H1 (cell line): Measurements from ENCODE around the gene ADAMTS6. TPM values are rescaled to one million over a fixed set of nuclear protein-coding genes. Genes with fewer than 3 reads are reported as not detected.

Experiments used
- CTCF ChIA-PET: fragments of 300-600 bp; sonication (Branson Sonifier 250); formaldehyde crosslinking; loops from one replicate; lab custom pipeline; 2021; ENCODE audit not compliant: partially characterized antibody; lab: Charles Lee
- POLR2A ChIA-PET: fragments of 300-600 bp; sonication (Branson Sonifier 250); formaldehyde crosslinking; loops from one replicate; lab custom pipeline; 2021; ENCODE audit warnings: inconsistent platforms; ENCODE audit not compliant: partially characterized antibody; lab: Charles Lee
- DNase-seq, 2 experiments: peaks; one replicate each; pipeline versions ENCODE4 v3.0.0 to v3.0.0-alpha.2; 2010 to 2022; ENCODE audit warnings: low spot score in 2 of 2, low read depth in 1 of 2, mixed read lengths in 1 of 2
- FAIRE-seq: peaks from 2 replicates; lab custom pipeline; 2011; peaks lifted over from hg19 to GRCh38; lab: Jason Lieb, UNC
- H2AFZ ChIP-seq: 2 replicates; pipeline ENCODE4 v1.8.1; 2012; ENCODE audit warnings: low read length, inconsistent platforms
- H2AK5ac ChIP-seq: 2 replicates; pipeline ENCODE4 v1.6.1; 2013; ENCODE audit warnings: low read depth, low read length
- H2BK120ac ChIP-seq: replicated peaks from 2 replicates; pipeline ENCODE3; 2013; ENCODE audit warnings: low read depth, low read length, inconsistent platforms
- H2BK12ac ChIP-seq: 2 replicates; pipeline ENCODE4 v1.6.1; 2013; ENCODE audit warnings: low read depth, low read length
- H2BK15ac ChIP-seq: 2 replicates; pipeline ENCODE4 v1.6.1; 2013; ENCODE audit warnings: low read length
- H2BK20ac ChIP-seq: 2 replicates; pipeline ENCODE4 v1.6.1; 2013; ENCODE audit warnings: low read length
- H2BK5ac ChIP-seq: 2 replicates; pipeline ENCODE4 v1.6.1; 2013; ENCODE audit warnings: low read depth, low read length
- H3K14ac ChIP-seq: 2 replicates; pipeline ENCODE4 v1.6.1; 2013; ENCODE audit warnings: inconsistent platforms; ENCODE audit not compliant: insufficient read length
- H3K18ac ChIP-seq: 2 replicates; pipeline ENCODE4 v1.6.1; 2013; ENCODE audit warnings: low read length; ENCODE audit errors: extremely low read depth
- H3K23ac ChIP-seq: 2 replicates; pipeline ENCODE4 v1.6.1; 2013; ENCODE audit warnings: inconsistent platforms; ENCODE audit not compliant: insufficient read length
- H3K23me2 ChIP-seq: 2 replicates; pipeline ENCODE4 v1.6.1; 2013; ENCODE audit warnings: low read depth, low read length
- H3K27ac ChIP-seq: 2 replicates; pipeline ENCODE4 v1.6.1; 2011; ENCODE audit warnings: low read depth, low read length, inconsistent platforms
- H3K27me3 ChIP-seq, 4 experiments: replicated peaks in 1 of 4; 1 replicate in 1 of 4; 2 replicates in 3 of 4; pipeline versions ENCODE4 v1.6.1 to v1.8.1; 2011 to 2013; ENCODE audit warnings: low read length in 3 of 4, mild to moderate bottlenecking in 3 of 4, inconsistent platforms in 2 of 4, mixed read lengths in 2 of 4, moderate library complexity in 1 of 4; ENCODE audit not compliant: control insufficient read depth in 3 of 4, insufficient read depth in 3 of 4; ENCODE audit errors: extremely low read depth in 1 of 4
- H3K36me3 ChIP-seq, 4 experiments: 2 replicates each; pipeline versions ENCODE4 v1.6.1 to v1.8.1; 2011 to 2013; ENCODE audit warnings: mild to moderate bottlenecking in 4 of 4, low read length in 3 of 4, moderate library complexity in 2 of 4, control low read depth in 1 of 4, inconsistent platforms in 1 of 4; ENCODE audit not compliant: insufficient read depth in 4 of 4, control insufficient read depth in 2 of 4
- H3K4ac ChIP-seq: replicated peaks from 2 replicates; pipeline ENCODE3; 2013; ENCODE audit warnings: low read length, low read depth, mixed read lengths, inconsistent platforms; ENCODE audit not compliant: insufficient read length
- H3K4me1 ChIP-seq, 4 experiments: replicated peaks in 1 of 4; 1 replicate in 1 of 4; 2 replicates in 3 of 4; pipeline versions ENCODE4 v1.6.1 to v1.8.1; 2011 to 2013; ENCODE audit warnings: low read length in 3 of 4, inconsistent platforms in 2 of 4, mixed read lengths in 1 of 4; ENCODE audit not compliant: insufficient read depth in 4 of 4, control insufficient read depth in 3 of 4
- H3K4me2 ChIP-seq, 2 experiments: 2 replicates each; pipeline versions ENCODE4 v1.6.1 to v1.8.1; 2011 to 2013; ENCODE audit warnings: low read depth in 2 of 2, low read length in 2 of 2, control low read depth in 1 of 2, inconsistent platforms in 1 of 2, mild to moderate bottlenecking in 1 of 2; ENCODE audit not compliant: insufficient read depth in 1 of 2
- H3K4me3 ChIP-seq, 4 experiments: fragments of 200-600, 300-600 bp in 1 of 4; sonication (generic), shearing (Covaris generic), sonication (Bioruptor Twin) in 1 of 4; 2 replicates each; pipeline versions ENCODE4 v1.5.1 to v1.8.1; 2011 to 2016; ENCODE audit warnings: low read length in 4 of 4, low read depth in 3 of 4, control low read depth in 2 of 4, inconsistent platforms in 2 of 4, mild to moderate bottlenecking in 2 of 4, mixed read lengths in 1 of 4, moderate library complexity in 1 of 4; ENCODE audit not compliant: insufficient read depth in 2 of 4; ENCODE audit errors: extremely low read depth in 1 of 4
- H3K56ac ChIP-seq: replicated peaks from 2 replicates; pipeline ENCODE3; 2013; ENCODE audit warnings: low read depth, mild to moderate bottlenecking, mixed read lengths, low read length, inconsistent platforms; ENCODE audit not compliant: insufficient read length
- H3K79me1 ChIP-seq: 2 replicates; pipeline ENCODE4 v1.6.1; 2013; ENCODE audit warnings: low read depth, low read length, control low read depth
- H3K79me2 ChIP-seq, 2 experiments: 2 replicates each; pipeline versions ENCODE4 v1.6.1 to v1.8.1; 2012 to 2013; ENCODE audit warnings: low read length in 2 of 2, mild to moderate bottlenecking in 2 of 2, inconsistent platforms in 1 of 2; ENCODE audit not compliant: insufficient read depth in 2 of 2, control insufficient read depth in 1 of 2
- H3K9ac ChIP-seq, 4 experiments: replicated peaks in 1 of 4; 1 replicate in 1 of 4; 2 replicates in 3 of 4; pipeline versions ENCODE4 v1.6.1 to v1.8.1; 2011 to 2013; ENCODE audit warnings: low read depth in 3 of 4, low read length in 3 of 4, control low read depth in 2 of 4, mild to moderate bottlenecking in 2 of 4, moderate library complexity in 2 of 4, inconsistent platforms in 1 of 4; ENCODE audit errors: extremely low read depth in 1 of 4
- H3K9me3 ChIP-seq, 2 experiments: 2 replicates each; pipeline versions ENCODE4 v1.6.1 to v1.8.1; 2012 to 2013; ENCODE audit warnings: mild to moderate bottlenecking in 2 of 2, moderate library complexity in 2 of 2, control low read depth in 1 of 2, inconsistent platforms in 1 of 2, low read depth in 1 of 2, low read length in 1 of 2, mixed read lengths in 1 of 2; ENCODE audit not compliant: insufficient read depth in 2 of 2
- H4K20me1 ChIP-seq, 2 experiments: replicated peaks in 1 of 2; 2 replicates each; pipeline versions ENCODE3 to v1.8.1; 2011 to 2013; ENCODE audit warnings: inconsistent platforms in 2 of 2, low read length in 2 of 2, mild to moderate bottlenecking in 1 of 2; ENCODE audit not compliant: insufficient read depth in 2 of 2, control insufficient read depth in 1 of 2
- H4K5ac ChIP-seq: 2 replicates; pipeline ENCODE4 v1.6.1; 2013; ENCODE audit warnings: low read length, low read depth, mixed read lengths, inconsistent platforms; ENCODE audit not compliant: insufficient read length
- H4K8ac ChIP-seq: 2 replicates; pipeline ENCODE4 v1.8.0; 2013; ENCODE audit warnings: mild to moderate bottlenecking, moderate library complexity, low read length, inconsistent platforms; ENCODE audit not compliant: insufficient read depth; ENCODE audit errors: extremely low read depth
- H4K91ac ChIP-seq: replicated peaks from 2 replicates; pipeline ENCODE3; 2013; ENCODE audit warnings: low read length, mixed read lengths, inconsistent platforms; ENCODE audit not compliant: insufficient read length
- ASH2L ChIP-seq: fragments of 200-600, 300-600 bp; sonication (generic); IDR thresholded peaks from one replicate; pipeline ENCODE4 v1.7.1; 2017; ENCODE audit warnings: low read length
- BRCA1 ChIP-seq: IDR thresholded peaks from 2 replicates; pipeline ENCODE4 v1.6.1; 2012; ENCODE audit warnings: low read depth, low read length, improper control_type of control experiment
- CBX8 ChIP-seq: fragments of 300-800, 300-1000 bp; sonication (generic); IDR thresholded peaks from 2 replicates; pipeline ENCODE4 v1.7.1; 2016; ENCODE audit warnings: low read depth, low read length, borderline replicate concordance
- CHD2 ChIP-seq: IDR thresholded peaks from 2 replicates; pipeline ENCODE4 v1.6.1; 2012; ENCODE audit warnings: low read length, improper control_type of control experiment
- EP300 ChIP-seq, 2 experiments: IDR thresholded peaks; 1 replicate in 1 of 2; 2 replicates in 1 of 2; pipeline ENCODE4 v1.6.1; 2011 to 2012; ENCODE audit warnings: low read depth in 2 of 2, low read length in 2 of 2, mild to moderate bottlenecking in 2 of 2, borderline replicate concordance in 1 of 2, inconsistent platforms in 1 of 2, moderate library complexity in 1 of 2
- HDAC2 ChIP-seq, 2 experiments: fragments of 300-600 bp in 1 of 2; sonication (generic) in 1 of 2; IDR thresholded peaks; 2 replicates each; pipeline ENCODE4 v1.6.1; 2011 to 2012; ENCODE audit warnings: low read depth in 2 of 2, low read length in 2 of 2, mild to moderate bottlenecking in 2 of 2, moderate library complexity in 2 of 2, borderline replicate concordance in 1 of 2, inconsistent platforms in 1 of 2
- HDAC6 ChIP-seq: IDR thresholded peaks from one replicate; pipeline ENCODE4 v1.7.1; 2012; ENCODE audit warnings: low read depth, mild to moderate bottlenecking, inconsistent platforms, low read length, moderate library complexity
- POLR2A ChIP-seq, 2 experiments: IDR thresholded peaks; 1 replicate in 1 of 2; 2 replicates in 1 of 2; pipeline ENCODE4 v1.6.1; 2011; ENCODE audit warnings: low read depth in 2 of 2, low read length in 2 of 2, mild to moderate bottlenecking in 2 of 2; ENCODE audit errors: control extremely low read depth in 1 of 2
- RBBP5 ChIP-seq: IDR thresholded peaks from 2 replicates; pipeline ENCODE4 v1.7.1; 2012; ENCODE audit warnings: low read depth, mild to moderate bottlenecking, inconsistent platforms, low read length, moderate library complexity, borderline replicate concordance
- TAF7 ChIP-seq: optimal IDR thresholded peaks from 2 replicates; pipeline ENCODE3; 2011; ENCODE audit warnings: low read depth, mild to moderate bottlenecking, inconsistent platforms, low read length, moderate library complexity, borderline replicate concordance
- ZNF274 ChIP-seq: IDR thresholded peaks from 2 replicates; pipeline ENCODE4 v1.7.0; 2012; ENCODE audit warnings: low read length, borderline replicate concordance; ENCODE audit errors: extremely low read depth
- WGBS, 2 experiments: shearing (Covaris generic) in 1 of 2; methylation state at CpG; one replicate each; pipeline versions ENCODE4 v1.1.6 to v1.1.7; 2013 to 2015; ENCODE audit warnings: low lambda C conversion rate in 2 of 2, mixed read lengths in 2 of 2, inconsistent platforms in 1 of 2, low coverage in 1 of 2, missing lambda C conversion rate in 1 of 2; ENCODE audit not compliant: insufficient replicate concordance in 2 of 2, insufficient coverage in 1 of 2, insufficient read length in 1 of 2; ENCODE audit errors: extremely low coverage in 1 of 2, missing lambda C conversion rate in 1 of 2; 5-methylcytosine and 5-hydroxymethylcytosine counted together
- polyA plus RNA-seq, 7 experiments: library from polyadenylated mRNA; depleted of rRNA in 3 of 7; stranded (reverse) in 5 of 7; unstranded in 2 of 7; fragments of >200 nt in 5 of 7; fragments of 200-250 nt in 2 of 7; gene quantifications; 1 replicate in 5 of 7; 2 replicates in 1 of 7; 4 replicates in 1 of 7; pipeline versions ENCODE4 v1.2.1 to v1.2.3, GENCODE V29; 2011 to 2013; ENCODE audit warnings: missing spikeins in 2 of 7, mixed read lengths in 2 of 7
- total RNA-seq: library from RNA; stranded (reverse); fragmentation: NEBNext Ultra II Directional; extraction: Animal tissue kit (Norgen Biotek cat#: 25700); gene quantifications from 2 replicates; pipeline ENCODE4 v1.2.1, GENCODE V29; 2021
- TF ChIP-seq, protein P1 (sequence below): IDR thresholded peaks from 2 replicates; pipeline ENCODE4 v1.6.1; 2012; ENCODE audit warnings: low read length, inconsistent platforms

The ADAMTS6 gene
- total and polyA plus RNA-seq, 2 of the 8 experiments (the other 6 are each of a cell fraction or from before 2014, with no cell fraction given), result 0.74 to 2.4 TPM

DNA sequence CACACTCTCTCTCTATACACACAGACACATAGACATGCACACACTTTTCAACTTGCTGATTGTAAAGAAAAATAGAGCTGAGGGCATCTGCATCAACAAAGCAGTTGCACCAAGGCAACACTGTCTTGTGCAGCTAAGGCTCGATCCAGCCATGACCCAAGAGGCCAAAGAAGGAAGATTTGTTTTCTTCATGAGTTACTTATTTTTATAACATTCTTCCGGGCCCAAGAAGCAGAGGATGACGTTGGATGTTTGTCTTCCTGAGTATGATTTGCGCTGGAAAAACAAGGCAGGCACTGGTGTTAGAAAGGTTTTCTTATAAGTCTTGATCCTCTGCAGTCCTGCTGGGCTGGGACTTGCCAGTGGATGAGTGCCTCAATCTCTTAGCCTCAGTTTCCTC, 344.1 kb downstream of the ADAMTS6 start:
- no peak overlapping the region for H4K5ac ChIP-seq
- H3K4ac ChIP-seq, result no peak overlapping the region
- no peak overlapping the region for H2BK120ac ChIP-seq
- H2BK15ac ChIP-seq, result no peak overlapping the region
- FAIRE-seq (no peak), DNase-seq (no peak)
- H3K36me3 ChIP-seq, result no peaks in the 10 kb centered on the region
- H2AFZ ChIP-seq, result peak overlapping the region; percentile 65; the same call in 1 of the 2 replicates
- POLR2A ChIA-PET, result no interaction called here
- no peaks in the 10 kb centered on the region for H4K20me1 ChIP-seq
- H4K8ac ChIP-seq, result no peak overlapping the region
- H2BK12ac ChIP-seq, result no peak overlapping the region
- H3K4me2 ChIP-seq, result no peak overlapping the region
- no peaks in the 10 kb centered on the region for H3K79me1 ChIP-seq
- H3K9ac ChIP-seq, result no peak overlapping the region
- no peak overlapping the region for H3K4me3 ChIP-seq
- no peaks in the 10 kb centered on the region for H3K9me3 ChIP-seq
- no peak overlapping the region for H2BK20ac ChIP-seq
- H3K56ac ChIP-seq, result no peak overlapping the region
- peaks cover 0 to 3% (median under 1%) of the 10 kb centered on the region in 4 experiments; a peak in 4 of 7 replicates for H3K4me1 ChIP-seq
- no peaks in the 10 kb centered on the region for H3K79me2 ChIP-seq
- H3K23me2 ChIP-seq, result no peaks in the 10 kb centered on the region; the same call in 1 of the 2 replicates
- H3K23ac ChIP-seq, result no peak overlapping the region
- no peak overlapping the region for H3K27ac ChIP-seq
- 80% methylated on average over 4 of the region's 4 CpGs; no CpG with 5 or more reads in 1 of the 2 experiments for WGBS, 2 experiments
- CTCF ChIA-PET, result interaction anchor here (1.4 kb wide), 2 partner anchors 16 to 37 kb away, joined by 3 to 4 read pairs; no protein-coding TSS in a partner anchor
- no peak overlapping the region for H3K14ac ChIP-seq
- H3K18ac ChIP-seq, result 0 out of 2 replicates have a peak overlapping the region, but pooled peaks have one; percentile 38
- H2BK5ac ChIP-seq, result no peak overlapping the region
- no peaks in the 10 kb centered on the region for H3K27me3 ChIP-seq
- no peak overlapping the region for H2AK5ac ChIP-seq
- H4K91ac ChIP-seq, result no peak overlapping the region
- no peak for TF ChIP-seq ZNF274
- no peak for TF ChIP-seq BRCA1
- no peak for TF ChIP-seq POLR2A (IDR thresholded peaks at IDR 0.05; ENCODE audit: control extremely low read depth in 1 of 2, low read depth in 2 of 2, low read length in 2 of 2)
- no peak for TF ChIP-seq HDAC2 (IDR thresholded peaks at IDR 0.05; ENCODE audit: borderline replicate concordance in 1 of 2, low read depth in 2 of 2, low read length in 2 of 2)
- no peak for TF ChIP-seq EP300 (IDR thresholded peaks at IDR 0.05; ENCODE audit: borderline replicate concordance in 1 of 2, low read depth in 2 of 2, low read length in 2 of 2)
- no peak for TF ChIP-seq ASH2L
- TF ChIP-seq TAF7, result no peak
- TF ChIP-seq RBBP5, result no peak
- TF ChIP-seq HDAC6, result no peak
- TF ChIP-seq, protein P1, sequence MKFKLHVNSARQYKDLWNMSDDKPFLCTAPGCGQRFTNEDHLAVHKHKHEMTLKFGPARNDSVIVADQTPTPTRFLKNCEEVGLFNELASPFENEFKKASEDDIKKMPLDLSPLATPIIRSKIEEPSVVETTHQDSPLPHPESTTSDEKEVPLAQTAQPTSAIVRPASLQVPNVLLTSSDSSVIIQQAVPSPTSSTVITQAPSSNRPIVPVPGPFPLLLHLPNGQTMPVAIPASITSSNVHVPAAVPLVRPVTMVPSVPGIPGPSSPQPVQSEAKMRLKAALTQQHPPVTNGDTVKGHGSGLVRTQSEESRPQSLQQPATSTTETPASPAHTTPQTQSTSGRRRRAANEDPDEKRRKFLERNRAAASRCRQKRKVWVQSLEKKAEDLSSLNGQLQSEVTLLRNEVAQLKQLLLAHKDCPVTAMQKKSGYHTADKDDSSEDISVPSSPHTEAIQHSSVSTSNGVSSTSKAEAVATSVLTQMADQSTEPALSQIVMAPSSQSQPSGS, result no peak
- no peak for TF ChIP-seq CBX8
- TF ChIP-seq CHD2, result no peak
